GM10248 (cell line): ENCODE results near the gene UBE2D2.

ENCODE experiments used
- CTCF ChIA-PET: fragments of 300-600 bp; sonication (Branson Sonifier 250); formaldehyde crosslinking; extraction: SDS; loops from one replicate; lab custom pipeline; 2021; ENCODE audit warnings: antibody characterized with exemption; lab: Yijun Ruan, JAX
- POLR2A ChIA-PET: fragments of 350-650 bp; sonication (Branson Sonifier 250); formaldehyde crosslinking; extraction: SDS; loops from one replicate; lab custom pipeline; 2020; ENCODE audit warnings: antibody characterized with exemption; lab: Yijun Ruan, JAX
- DNase-seq: peaks from one replicate; pipeline ENCODE4 v3.0.0; 2012; ENCODE audit errors: extremely low spot score
- CTCF ChIP-seq: IDR thresholded peaks from 2 replicates; pipeline ENCODE4 v1.5.1; 2012; ENCODE audit warnings: mild to moderate bottlenecking, low read depth; ENCODE audit errors: extremely low read depth, missing control alignments, control extremely low read depth

Gene UBE2D2

GRCh38 chr5:139659695-139660101, 98.6 kb downstream of the UBE2D2 start:
- POLR2A ChIA-PET, result interaction anchor here (3.8 kb wide), 1 partner anchor 11 kb away, joined by 22 read pairs; no protein-coding TSS in a partner anchor
- CTCF ChIA-PET, result interaction anchor here (0.7 to 3.6 kb wide), 13 partner anchors 7 to 310 kb away, joined by 3 to 29 read pairs (median 5); partner anchors contain the start of gene CXXC5
- no peak for DNase-seq
- TF ChIP-seq CTCF, result no peak

DNA sequence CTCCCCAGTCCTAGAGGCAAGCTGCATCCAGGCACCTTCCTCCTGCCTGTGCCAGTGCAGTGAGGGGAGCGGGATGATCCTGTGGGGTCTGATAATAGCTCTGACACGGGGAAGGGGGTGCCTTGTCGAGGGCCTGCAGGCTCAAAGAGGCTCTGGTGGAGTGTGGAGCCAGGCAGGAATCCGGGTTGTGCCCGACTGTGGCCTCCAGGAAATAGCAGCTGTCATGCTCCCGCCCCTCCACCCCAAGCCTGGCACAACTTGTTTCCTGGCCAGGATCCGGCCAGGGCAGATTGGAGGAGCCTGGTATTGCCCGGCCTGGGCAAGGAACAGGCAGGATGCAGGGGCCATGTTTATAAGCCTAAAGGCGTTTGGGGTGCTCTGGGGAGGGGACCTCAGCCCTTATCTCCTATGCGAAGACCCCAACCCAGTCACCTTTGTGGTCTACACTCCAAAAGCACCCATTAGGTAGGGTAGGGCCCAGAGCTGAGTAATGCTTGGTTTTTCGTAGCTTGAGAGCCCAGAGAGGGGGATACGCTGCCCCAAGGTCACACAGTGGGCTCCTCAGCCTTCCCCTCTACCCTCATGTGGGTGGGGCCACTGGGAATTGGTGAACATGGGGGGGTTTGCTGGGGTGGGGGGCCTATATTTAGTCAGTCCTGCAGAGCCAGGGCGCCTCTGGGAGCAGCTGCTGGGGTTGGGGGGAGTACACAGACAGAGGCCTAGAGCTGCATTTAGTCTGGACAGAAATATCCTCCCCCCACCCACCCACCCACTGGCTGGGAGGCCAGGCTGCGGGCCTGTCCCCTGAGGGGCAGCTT, 99.2 kb downstream of the UBE2D2 start:
- ChIA-PET POLR2A (interaction anchor here (0.6 to 3.8 kb wide), 4 partner anchors 9 to 181 kb away, joined by 3 to 22 read pairs (median 8); partner anchors contain the start of gene CXXC5), CTCF (interaction anchor here (0.9 to 3.6 kb wide), 15 partner anchors 8 to 309 kb away, joined by 3 to 29 read pairs (median 5); no protein-coding TSS in a partner anchor)
- DNase-seq, result no peak
- TF ChIP-seq CTCF, result no peak

GRCh38 chr5:139660923-139661814, 100.0 kb downstream of the UBE2D2 start:
- POLR2A ChIA-PET, result interaction anchor here (0.6 to 3.8 kb wide), 4 partner anchors 9 to 182 kb away, joined by 3 to 22 read pairs (median 8); partner anchors contain the start of gene CXXC5
- peak; percentile 60 for DNase-seq

DNA sequence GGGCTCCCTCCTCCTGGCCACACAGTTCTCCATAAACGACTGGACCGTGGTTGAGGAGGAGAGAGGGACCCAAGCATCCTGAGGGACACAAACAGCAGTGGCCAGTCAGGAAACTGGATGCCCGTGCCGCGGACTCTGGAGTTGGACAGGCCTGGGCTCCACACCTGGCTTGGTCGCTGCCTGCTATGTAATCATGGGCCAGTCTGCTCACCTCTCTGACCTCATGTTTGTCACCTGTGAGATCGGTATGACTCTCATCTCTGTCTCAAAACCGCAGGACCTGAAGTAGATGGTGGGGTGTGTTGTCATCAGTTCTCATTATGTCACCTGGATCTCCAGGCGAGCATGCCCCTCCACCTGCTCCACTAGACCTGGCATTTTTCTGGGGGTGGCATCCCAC, 101.5 kb downstream of the UBE2D2 start:
- POLR2A ChIA-PET, result interaction anchor here (0.6 to 1.0 kb wide), 2 partner anchors 27 to 226 kb away, joined by 3 to 11 read pairs; no protein-coding TSS in a partner anchor
- CTCF ChIA-PET, result interaction anchor here (0.9 to 11.6 kb wide), 4 partner anchors 8 to 27 kb away, joined by 3 to 136 read pairs (median 76); no protein-coding TSS in a partner anchor
- peak; percentile 52 for DNase-seq
- no peak for TF ChIP-seq CTCF

More at GRCh38 chr5:139660923-139661814, 100.0 kb downstream of the UBE2D2 start:
- no peak for TF ChIP-seq CTCF
- CTCF ChIA-PET, result interaction anchor here (0.9 to 3.6 kb wide), 12 partner anchors 8 to 126 kb away, joined by 3 to 29 read pairs (median 6); no protein-coding TSS in a partner anchor

GRCh38 chr5:139663207-139664085, 102.3 kb downstream of the UBE2D2 start:
- ChIA-PET CTCF (interaction anchor here (1.4 to 11.6 kb wide), 5 partner anchors 10 to 306 kb away, joined by 3 to 136 read pairs (median 10); no protein-coding TSS in a partner anchor), POLR2A (interaction anchor here (0.6 to 1.4 kb wide), 3 partner anchors 11 to 28 kb away, joined by 3 to 9 read pairs (median 5); no protein-coding TSS in a partner anchor)
- TF ChIP-seq CTCF, result no peak
- no peak for DNase-seq
